BJ (cell line): ENCODE results near the gene BANP. TPM values are rescaled to one million over a fixed set of nuclear protein-coding genes. Genes with fewer than 3 reads are reported as not detected.

Experiments used
- CTCF ChIA-PET: fragments of 350-600 bp; formaldehyde crosslinking; extraction: SDS; loops from one replicate; lab custom pipeline; 2021; ENCODE audit warnings: antibody characterized with exemption, inconsistent platforms; lab: Yijun Ruan, JAX
- POLR2A ChIA-PET: fragments of 300-600 bp; sonication (Branson Sonifier 250); formaldehyde crosslinking; extraction: SDS; loops from one replicate; lab custom pipeline; 2021; ENCODE audit warnings: antibody characterized with exemption; lab: Charles Lee
- DNase-seq: peaks from one replicate; pipeline ENCODE4 v3.0.0-alpha.2; 2011; ENCODE audit warnings: low read depth
- H3K27me3 ChIP-seq: 2 replicates; pipeline ENCODE4 v1.6.0; 2011; ENCODE audit warnings: low read length; ENCODE audit not compliant: control insufficient read depth, insufficient read depth
- H3K36me3 ChIP-seq: 2 replicates; pipeline ENCODE4 v1.5.1; 2011; ENCODE audit warnings: low read length; ENCODE audit not compliant: control insufficient read depth, insufficient read depth
- H3K4me3 ChIP-seq: 2 replicates; pipeline ENCODE4 v1.5.1; 2011; ENCODE audit warnings: low read depth, mild to moderate bottlenecking, control low read depth, low read length
- polyA plus RNA-seq: library from polyadenylated mRNA; depleted of rRNA; stranded (reverse); fragments of >200 nt; gene quantifications from 2 replicates; pipeline ENCODE4 v1.2.3, GENCODE V29; 2011
- TF ChIP-seq, protein P1 (sequence below): IDR thresholded peaks from 2 replicates; pipeline ENCODE4 v1.5.1; 2011; ENCODE audit warnings: low read depth, mild to moderate bottlenecking, control low read depth, inconsistent platforms, low read length, moderate library complexity; ENCODE audit not compliant: insufficient read depth

Gene BANP
- polyA plus RNA-seq, 1 experiment: 16.5 TPM

DNA sequence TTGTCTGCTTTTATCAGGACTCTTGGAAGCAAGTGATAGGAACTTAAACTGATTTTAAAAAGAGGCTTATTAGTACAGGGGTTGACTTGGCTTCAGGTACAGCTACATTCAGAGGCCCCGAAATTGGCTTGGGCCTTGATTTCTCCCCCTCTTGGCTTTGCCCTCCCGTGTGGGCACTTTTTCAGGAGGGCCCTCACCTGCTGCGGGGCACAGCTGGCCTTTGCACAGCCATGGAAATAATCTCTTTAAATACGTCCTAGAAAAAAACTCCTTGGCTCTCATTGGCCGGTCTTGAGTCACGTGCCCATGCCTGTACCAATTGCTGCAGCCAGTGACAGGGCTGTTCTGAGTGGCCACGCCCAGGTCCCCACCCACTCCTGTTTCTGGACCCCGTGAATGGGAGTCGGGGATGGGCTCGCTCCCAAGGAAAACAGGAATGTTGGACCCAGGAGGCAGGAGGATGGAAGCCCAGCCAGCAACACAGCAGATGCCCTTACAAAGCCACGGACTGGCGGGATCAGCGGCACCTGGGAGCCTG, 29.9 kb upstream of the BANP start:
- peaks cover 5% of the 10 kb centered on the region; the same call in 1 of the 2 replicates for H3K27me3 ChIP-seq
- no peaks in the 10 kb centered on the region for H3K36me3 ChIP-seq
- TF ChIP-seq, protein P1, sequence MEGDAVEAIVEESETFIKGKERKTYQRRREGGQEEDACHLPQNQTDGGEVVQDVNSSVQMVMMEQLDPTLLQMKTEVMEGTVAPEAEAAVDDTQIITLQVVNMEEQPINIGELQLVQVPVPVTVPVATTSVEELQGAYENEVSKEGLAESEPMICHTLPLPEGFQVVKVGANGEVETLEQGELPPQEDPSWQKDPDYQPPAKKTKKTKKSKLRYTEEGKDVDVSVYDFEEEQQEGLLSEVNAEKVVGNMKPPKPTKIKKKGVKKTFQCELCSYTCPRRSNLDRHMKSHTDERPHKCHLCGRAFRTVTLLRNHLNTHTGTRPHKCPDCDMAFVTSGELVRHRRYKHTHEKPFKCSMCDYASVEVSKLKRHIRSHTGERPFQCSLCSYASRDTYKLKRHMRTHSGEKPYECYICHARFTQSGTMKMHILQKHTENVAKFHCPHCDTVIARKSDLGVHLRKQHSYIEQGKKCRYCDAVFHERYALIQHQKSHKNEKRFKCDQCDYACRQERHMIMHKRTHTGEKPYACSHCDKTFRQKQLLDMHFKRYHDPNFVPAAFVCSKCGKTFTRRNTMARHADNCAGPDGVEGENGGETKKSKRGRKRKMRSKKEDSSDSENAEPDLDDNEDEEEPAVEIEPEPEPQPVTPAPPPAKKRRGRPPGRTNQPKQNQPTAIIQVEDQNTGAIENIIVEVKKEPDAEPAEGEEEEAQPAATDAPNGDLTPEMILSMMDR: no peak
- POLR2A ChIA-PET: no interaction called here
- no peak for DNase-seq
- H3K4me3 ChIP-seq: no peak overlapping the region
- CTCF ChIA-PET: no interaction called here

DNA sequence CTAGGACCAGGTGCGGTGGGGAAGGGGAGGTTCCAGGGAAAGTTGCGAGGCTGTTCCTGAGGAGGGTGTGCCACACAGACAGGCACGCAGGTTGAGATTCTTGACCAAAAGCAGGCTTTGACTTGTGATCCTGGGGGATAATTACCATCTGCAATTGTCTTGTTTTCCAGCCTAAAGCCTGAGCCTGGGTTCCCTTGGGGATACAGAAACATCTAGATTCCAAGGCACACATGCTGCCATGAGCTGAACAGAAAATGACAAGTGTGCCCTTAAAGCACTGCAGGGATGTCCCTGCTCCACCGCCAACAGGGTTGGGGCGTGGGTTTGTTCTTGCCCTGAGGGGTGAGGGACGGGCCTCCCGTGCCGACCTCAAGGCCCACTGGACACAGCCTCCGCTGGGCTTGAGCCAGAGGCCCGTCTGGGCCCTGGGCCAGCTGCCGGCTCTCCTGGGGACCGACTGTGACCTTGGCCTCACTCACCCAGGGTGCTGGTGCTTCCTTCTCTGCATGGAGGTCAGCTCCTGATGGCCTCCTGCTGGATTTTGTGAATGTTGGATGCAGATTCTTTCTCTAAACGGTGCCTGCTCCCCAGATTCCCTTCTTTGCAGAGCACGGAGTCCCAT, 28.9 kb upstream of the BANP start:
- ChIA-PET POLR2A (no interaction called here), CTCF (no interaction called here)

DNA sequence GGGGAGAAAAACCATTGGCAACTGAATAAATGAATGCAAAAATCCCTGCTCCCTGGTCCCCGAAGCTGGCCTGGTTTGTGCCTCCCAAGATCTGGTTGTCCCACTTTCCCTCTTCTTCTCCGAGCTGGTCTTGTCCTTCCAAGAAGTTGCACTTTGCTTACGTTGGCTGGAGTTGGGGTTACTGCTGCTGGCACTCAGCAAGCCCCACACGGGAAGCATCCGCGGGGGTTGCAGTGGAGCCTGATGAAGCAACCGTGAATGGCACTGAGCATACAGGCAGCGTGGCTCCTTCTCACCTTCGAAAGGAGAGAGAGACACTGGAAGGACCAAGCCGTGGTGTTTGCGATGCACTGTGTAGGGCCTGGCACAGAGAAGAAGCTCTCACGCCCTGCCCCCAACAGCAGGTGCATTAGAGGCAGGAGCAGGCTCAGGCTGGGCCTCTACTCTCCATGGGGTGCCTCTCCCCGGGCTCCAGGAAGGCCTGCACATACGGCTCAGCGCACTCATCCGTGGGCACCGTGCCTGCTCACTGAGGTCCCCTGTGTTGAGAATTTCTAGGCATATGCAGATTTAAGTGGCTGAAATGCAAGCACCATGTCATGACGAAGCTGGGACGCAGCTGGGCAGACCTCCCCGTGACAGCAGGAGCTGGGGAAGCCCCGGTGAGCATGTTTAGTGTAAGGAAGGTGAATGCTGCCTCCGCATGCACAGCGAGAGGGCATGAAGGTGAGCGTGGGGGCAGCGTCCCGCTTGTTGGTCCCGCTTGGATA, 27.0 kb upstream of the BANP start:
- ChIA-PET CTCF (interaction anchor here (1.1 kb wide), 1 partner anchor 25 kb away, joined by 3 read pairs; no protein-coding TSS in a partner anchor), POLR2A (no interaction called here)
- Histone ChIP-seq H3K36me3 (no peaks in the 10 kb centered on the region), H3K4me3 (no peak overlapping the region), H3K27me3 (peaks cover 7% of the 10 kb centered on the region; the same call in 1 of the 2 replicates)
- DNase-seq: no peak
- TF ChIP-seq, protein P1: no peak

More for the DNA sequence above, 28.9 kb upstream of the BANP start:
- Histone ChIP-seq H3K4me3 (no peak overlapping the region), H3K27me3 (peaks cover 5% of the 10 kb centered on the region; the same call in 1 of the 2 replicates), H3K36me3 (no peaks in the 10 kb centered on the region)
- no peak for DNase-seq
- TF ChIP-seq, protein P1: no peak

DNA sequence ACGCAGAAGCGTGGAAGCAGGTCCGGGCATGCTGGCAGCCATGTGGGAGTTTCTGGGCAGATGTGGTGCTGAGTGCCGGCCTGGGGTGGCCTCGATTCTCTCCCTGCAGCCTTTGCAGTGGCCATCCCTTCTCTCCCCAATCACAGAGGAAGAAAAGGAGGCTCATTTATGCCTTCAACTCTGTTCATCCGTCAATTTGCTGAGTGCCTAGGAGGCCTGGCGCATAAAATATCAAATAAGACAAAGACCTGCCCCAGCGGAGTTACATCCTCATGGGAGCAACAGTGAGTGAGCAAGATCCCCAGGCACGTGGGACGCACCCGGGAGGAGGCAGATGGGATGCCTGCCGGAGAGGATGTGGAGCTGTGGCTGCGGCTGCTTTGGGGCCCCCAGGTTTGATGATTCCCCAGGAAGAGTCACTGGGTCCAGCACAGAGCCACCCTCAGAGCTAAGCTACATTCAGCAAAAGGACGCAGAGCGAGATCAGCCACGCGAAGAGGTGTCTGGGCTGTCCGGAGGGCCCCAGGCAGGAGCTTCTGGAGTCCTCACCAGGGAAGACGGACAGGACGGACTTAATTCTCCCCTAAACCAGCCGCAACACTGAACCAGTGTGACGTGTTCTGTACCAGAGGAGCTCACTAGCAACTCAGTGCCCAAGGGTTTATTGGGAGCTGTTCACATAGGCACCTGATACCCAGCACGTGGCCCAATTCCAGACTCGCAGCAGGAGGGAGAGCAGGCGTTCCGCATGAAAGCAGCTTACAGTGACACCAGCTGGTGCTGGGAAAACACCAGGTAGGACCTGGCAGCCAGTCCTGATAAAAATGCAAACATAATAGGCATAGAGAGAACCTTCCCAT, 26.2 kb upstream of the BANP start:
- H3K36me3 ChIP-seq: no peaks in the 10 kb centered on the region
- H3K4me3 ChIP-seq: no peak overlapping the region
- DNase-seq: no peak
- TF ChIP-seq, protein P1: no peak
- CTCF ChIA-PET: interaction anchor here (1.1 kb wide), 1 partner anchor 54 kb away, joined by 3 read pairs; no protein-coding TSS in a partner anchor
- peaks cover 5% of the 10 kb centered on the region; the same call in 1 of the 2 replicates for H3K27me3 ChIP-seq
- POLR2A ChIA-PET: no interaction called here
